Prostate gland (tissue), 2 donors: ENCODE measurements around the gene TRAFD1. TPM values are rescaled to one million over a fixed set of nuclear protein-coding genes. Genes with fewer than 3 reads are reported as not detected.

Experiments
- DNase-seq: peaks from one replicate; pipeline ENCODE4 v3.0.0-alpha.2; 2019; ENCODE audit warnings: low spot score
- H3K27ac ChIP-seq, 2 donors: fragments of 200-600 bp; sonication (generic); 2 replicates each; pipeline ENCODE4 v1.5.1; 2017 to 2019
- H3K27me3 ChIP-seq: fragments of 200-600 bp; sonication (generic); replicated peaks from 2 replicates; pipeline ENCODE4 v1.5.1; 2019; ENCODE audit not compliant: insufficient read depth
- H3K36me3 ChIP-seq, 2 donors: fragments of 200-600 bp; sonication (generic); 1 replicate in 1 of 2; 2 replicates in 1 of 2; pipeline versions ENCODE4 v1.5.1 to v1.8.1; 2017 to 2019
- H3K4me1 ChIP-seq: fragments of 200-600 bp; sonication (generic); replicated peaks from 2 replicates; pipeline ENCODE4 v1.5.1; 2019
- H3K4me3 ChIP-seq, 2 donors: fragments of 200-600 bp; sonication (generic); 2 replicates each; pipeline ENCODE4 v1.5.1; 2017 to 2019
- H3K9me3 ChIP-seq: fragments of 200-600 bp; sonication (generic); 2 replicates; pipeline ENCODE4 v1.5.1; 2017
- POLR2A ChIP-seq: fragments of 450-650 bp; IDR thresholded peaks from one replicate; pipeline ENCODE4 v1.6.1; 2016; ENCODE audit warnings: antibody characterized with exemption, mild to moderate bottlenecking
- POLR2AphosphoS5 ChIP-seq: sonication (generic); formaldehyde crosslinking; IDR thresholded peaks from one replicate; pipeline ENCODE4 v1.6.1; 2017; ENCODE audit warnings: antibody characterized with exemption
- WGBS: methylation state at CpG from one replicate; pipeline ENCODE4 v1.1.5; 2018; 5-methylcytosine and 5-hydroxymethylcytosine counted together
- intact Hi-C: fragments of 100-400 bp; cut with DNase I; formaldehyde crosslinking; loops from one replicate; pipeline ENCODE4 v1.14.2; 2022
- total RNA-seq, 2 donors: library from RNA; depleted of rRNA; stranded (reverse); fragments of >200 nt; gene quantifications; one replicate each; pipeline ENCODE4 v1.1.0, GENCODE V29; 2016
- TF ChIP-seq, protein P1 (sequence below), 4 experiments: fragments of 200-600 bp in 2 of 4; fragments of 450-650 bp in 2 of 4; sonication (generic) in 2 of 4; IDR thresholded peaks; 1 replicate in 3 of 4; 2 replicates in 1 of 4; pipeline ENCODE4 v1.5.1; 2016 to 2019; ENCODE audit warnings: antibody characterized with exemption in 4 of 4, mild to moderate bottlenecking in 2 of 4, moderate library complexity in 2 of 4

Gene TRAFD1
- total RNA-seq, 2 donors from 2014 or later: 44.8 to 56.4 TPM

DNA sequence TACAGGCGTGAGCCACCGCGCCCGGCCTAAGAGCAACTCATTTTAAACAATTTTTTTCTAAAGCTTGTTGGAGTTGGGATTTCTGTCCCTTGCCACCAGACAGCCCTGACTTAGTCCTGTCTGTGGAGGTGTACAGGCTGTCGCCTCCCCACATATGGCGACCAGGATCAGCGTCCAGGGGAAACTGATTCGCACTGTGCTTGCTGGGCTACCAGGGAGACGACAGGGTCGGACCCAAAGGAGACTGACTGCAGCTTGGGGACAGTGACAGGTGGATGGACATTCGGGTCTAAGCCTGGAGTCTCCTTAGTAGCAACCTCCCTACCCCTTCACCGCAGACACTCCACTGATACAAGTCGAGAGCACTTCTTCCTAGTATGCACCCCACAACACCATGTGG, 40.3 kb downstream of the TRAFD1 start:
- intact Hi-C loops: no loop called here
- Histone ChIP-seq H3K36me3 (peaks cover 0 to 10% of the 10 kb centered on the region in 2 donors), H3K27ac (no peak overlapping the region), H3K4me3 (no peak overlapping the region), H3K9me3 (no peaks in the 10 kb centered on the region), H3K4me1 (no peaks in the 10 kb centered on the region), H3K27me3 (no peaks in the 10 kb centered on the region)
- DNase-seq: no peak
- 94% methylated on average over 13 of the region's 13 CpGs for WGBS
- TF ChIP-seq, protein P1, sequence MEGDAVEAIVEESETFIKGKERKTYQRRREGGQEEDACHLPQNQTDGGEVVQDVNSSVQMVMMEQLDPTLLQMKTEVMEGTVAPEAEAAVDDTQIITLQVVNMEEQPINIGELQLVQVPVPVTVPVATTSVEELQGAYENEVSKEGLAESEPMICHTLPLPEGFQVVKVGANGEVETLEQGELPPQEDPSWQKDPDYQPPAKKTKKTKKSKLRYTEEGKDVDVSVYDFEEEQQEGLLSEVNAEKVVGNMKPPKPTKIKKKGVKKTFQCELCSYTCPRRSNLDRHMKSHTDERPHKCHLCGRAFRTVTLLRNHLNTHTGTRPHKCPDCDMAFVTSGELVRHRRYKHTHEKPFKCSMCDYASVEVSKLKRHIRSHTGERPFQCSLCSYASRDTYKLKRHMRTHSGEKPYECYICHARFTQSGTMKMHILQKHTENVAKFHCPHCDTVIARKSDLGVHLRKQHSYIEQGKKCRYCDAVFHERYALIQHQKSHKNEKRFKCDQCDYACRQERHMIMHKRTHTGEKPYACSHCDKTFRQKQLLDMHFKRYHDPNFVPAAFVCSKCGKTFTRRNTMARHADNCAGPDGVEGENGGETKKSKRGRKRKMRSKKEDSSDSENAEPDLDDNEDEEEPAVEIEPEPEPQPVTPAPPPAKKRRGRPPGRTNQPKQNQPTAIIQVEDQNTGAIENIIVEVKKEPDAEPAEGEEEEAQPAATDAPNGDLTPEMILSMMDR (IDR thresholded peaks at IDR 0.05): no peak
- TF ChIP-seq POLR2A: no peak
- no peak for TF ChIP-seq POLR2AphosphoS5

DNA sequence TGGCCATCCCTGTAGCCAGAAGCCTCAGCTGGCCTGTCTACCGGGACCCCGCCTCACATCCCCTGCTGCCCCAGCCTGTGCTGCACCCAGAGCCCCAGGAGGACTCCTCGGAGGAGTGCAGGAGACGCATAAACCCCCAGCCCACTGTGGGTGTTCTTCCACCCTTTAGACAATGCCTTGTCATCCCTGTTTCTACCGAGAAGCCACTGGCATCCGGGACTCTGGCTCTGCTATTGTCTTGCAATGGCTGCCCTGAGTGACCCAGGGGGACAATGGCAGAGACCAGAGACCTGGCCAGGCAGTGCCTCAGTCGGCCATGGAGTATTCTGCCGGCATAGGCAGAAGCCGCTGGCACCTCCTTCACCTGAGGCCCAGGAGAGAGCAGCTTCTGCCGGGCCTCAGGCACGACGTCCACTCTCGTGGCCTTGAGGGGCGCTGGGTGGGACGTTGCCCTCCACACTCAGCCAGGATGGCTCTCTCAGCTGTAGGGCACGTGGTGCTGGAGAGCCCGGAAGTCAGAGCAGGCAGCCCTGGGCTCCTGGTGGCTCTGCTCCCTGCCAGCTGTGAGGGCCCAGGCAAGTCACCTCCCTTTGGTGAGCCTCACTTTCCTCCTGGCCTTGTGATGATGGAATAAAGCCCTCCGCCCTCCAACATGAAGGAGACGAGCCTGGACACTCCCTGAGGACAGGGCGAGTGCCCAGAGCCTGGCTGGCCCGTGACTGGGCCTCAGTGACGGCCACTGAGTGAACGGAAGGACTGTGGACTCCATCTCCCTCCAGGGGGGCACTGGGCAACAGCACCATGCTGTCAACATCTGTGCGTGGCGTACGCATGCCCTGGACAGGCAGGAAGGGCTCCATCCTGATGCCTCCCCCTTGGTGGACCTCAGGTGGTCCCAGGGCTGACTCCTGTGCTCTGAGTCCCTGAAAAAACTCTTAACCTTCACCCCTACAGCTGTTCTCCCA, 41.0 kb downstream of the TRAFD1 start:
- DNase-seq: no peak
- Histone ChIP-seq H3K4me1 (no peaks in the 10 kb centered on the region), H3K9me3 (no peaks in the 10 kb centered on the region), H3K27ac (no peak overlapping the region), H3K4me3 (no peak overlapping the region), H3K27me3 (no peaks in the 10 kb centered on the region), H3K36me3 (peaks cover 0 to 10% of the 10 kb centered on the region in 2 donors)
- intact Hi-C loops: no loop called here
- WGBS: 95% methylated on average over 21 of the region's 26 CpGs
- TF ChIP-seq, protein P1 (IDR thresholded peaks at IDR 0.05): no peak
- no peak for TF ChIP-seq POLR2A
- no peak for TF ChIP-seq POLR2AphosphoS5

DNA sequence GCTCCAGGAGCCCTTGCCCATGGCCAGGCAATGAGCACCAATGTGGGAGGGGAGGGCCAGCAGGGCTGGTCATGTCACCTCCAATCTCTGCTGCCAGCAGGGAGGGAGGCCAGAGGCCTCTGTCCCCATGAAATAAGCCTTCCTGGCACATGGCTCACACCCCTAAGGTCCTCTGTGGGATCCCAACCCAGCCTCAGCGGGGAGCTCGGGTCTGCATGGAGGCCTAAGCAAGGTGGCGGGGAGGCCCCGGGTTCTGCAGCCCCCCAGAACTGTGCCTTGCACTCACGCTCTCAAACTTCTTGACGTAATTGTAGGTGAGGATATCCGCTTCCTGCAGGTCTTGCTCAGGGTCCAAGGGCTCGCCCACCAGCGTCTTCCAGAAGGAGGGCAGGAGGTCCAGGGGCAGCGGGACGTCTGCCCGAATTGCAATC, 41.7 kb downstream of the TRAFD1 start:
- 97% methylated on average over 12 of the region's 12 CpGs for WGBS

DNA sequence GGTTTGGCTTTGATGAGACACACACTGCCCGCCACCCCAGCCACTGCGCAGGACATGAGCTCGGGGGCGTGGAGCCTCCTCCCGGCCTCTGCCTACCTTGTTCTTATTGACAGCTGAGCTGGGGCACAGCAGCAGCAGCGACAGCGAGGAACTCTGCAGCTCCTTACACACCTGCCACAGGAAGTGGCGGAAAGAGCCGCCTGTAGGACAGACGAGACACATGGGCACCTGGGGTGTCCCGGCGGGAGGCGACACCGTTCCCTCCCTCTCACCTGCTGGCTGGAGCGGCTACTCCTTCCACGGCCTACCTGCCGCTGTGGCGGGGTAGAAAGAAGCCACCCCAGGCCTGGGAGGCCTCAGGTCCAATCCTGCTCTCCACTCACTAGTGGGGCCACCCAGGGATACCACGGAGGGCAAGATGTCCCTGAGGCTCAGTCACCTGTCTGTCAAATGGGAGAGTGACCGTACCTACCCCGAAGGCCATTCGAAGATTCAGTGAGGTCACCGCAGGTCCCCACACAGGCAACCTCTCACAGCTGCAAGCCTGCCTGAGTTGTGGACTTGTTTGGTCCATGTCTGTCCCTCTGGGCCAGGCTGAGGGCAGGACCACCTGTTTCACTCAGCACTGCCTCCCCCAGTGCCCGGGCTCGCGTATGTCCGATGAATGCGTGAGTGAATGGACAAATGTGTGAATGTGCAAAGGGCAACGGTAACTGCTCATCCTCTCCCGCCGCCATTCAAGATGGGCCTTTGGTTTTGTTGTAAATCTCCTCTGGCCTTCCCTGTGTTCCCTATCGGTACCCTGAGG, 42.6 kb downstream of the TRAFD1 start:
- TF ChIP-seq, protein P1 (IDR thresholded peaks at IDR 0.05): no peak
- TF ChIP-seq POLR2A (no peak), POLR2AphosphoS5 (no peak)
- H3K9me3 ChIP-seq: no peaks in the 10 kb centered on the region
- H3K4me3 ChIP-seq: no peak overlapping the region
- H3K27ac ChIP-seq: no peak overlapping the region
- WGBS: 89% methylated on average over 32 of the region's 32 CpGs
- no peaks in the 10 kb centered on the region for H3K4me1 ChIP-seq
- DNase-seq: no peak
- H3K36me3 ChIP-seq: peaks cover 0 to 3% of the 10 kb centered on the region in 2 donors
- intact Hi-C loops: no loop called here
- H3K27me3 ChIP-seq: no peaks in the 10 kb centered on the region

More for the DNA sequence above, 41.7 kb downstream of the TRAFD1 start:
- Histone ChIP-seq H3K4me1 (no peaks in the 10 kb centered on the region), H3K27me3 (no peaks in the 10 kb centered on the region), H3K27ac (no peak overlapping the region), H3K4me3 (no peak overlapping the region), H3K36me3 (peaks cover 2 to 5% of the 10 kb centered on the region in 2 donors), H3K9me3 (no peaks in the 10 kb centered on the region)
- TF ChIP-seq POLR2AphosphoS5: no peak
- TF ChIP-seq, protein P1 (IDR thresholded peaks at IDR 0.05): no peak
- TF ChIP-seq POLR2A: no peak
- no peak for DNase-seq
- intact Hi-C loops: no loop called here
